ENCODE results near the gene SCARB2.

Gene SCARB2

DNA sequence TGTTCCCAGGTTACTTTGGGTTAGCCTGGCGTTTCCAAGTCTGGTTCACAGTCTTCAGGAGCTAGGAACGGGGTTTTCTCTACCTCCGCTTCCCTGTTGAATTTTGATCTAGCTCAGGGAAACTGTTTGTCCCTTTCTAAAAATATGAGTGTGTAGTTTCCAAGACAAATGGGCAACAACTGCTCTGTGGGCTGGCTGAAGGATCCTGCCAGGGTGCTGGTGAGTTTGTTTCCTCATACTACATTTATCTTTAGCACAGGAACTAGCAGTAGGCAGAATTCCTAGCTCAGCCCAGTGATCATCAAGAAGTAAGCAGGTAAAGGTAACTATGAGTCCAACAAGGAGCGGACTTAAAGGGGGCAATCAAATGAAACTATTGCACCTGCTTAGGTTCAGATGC, 24.6 kb upstream of the SCARB2 start:
- no peak for DNase-seq (ENCODE audit: low spot score)
- TF ChIP-seq, protein P1, sequence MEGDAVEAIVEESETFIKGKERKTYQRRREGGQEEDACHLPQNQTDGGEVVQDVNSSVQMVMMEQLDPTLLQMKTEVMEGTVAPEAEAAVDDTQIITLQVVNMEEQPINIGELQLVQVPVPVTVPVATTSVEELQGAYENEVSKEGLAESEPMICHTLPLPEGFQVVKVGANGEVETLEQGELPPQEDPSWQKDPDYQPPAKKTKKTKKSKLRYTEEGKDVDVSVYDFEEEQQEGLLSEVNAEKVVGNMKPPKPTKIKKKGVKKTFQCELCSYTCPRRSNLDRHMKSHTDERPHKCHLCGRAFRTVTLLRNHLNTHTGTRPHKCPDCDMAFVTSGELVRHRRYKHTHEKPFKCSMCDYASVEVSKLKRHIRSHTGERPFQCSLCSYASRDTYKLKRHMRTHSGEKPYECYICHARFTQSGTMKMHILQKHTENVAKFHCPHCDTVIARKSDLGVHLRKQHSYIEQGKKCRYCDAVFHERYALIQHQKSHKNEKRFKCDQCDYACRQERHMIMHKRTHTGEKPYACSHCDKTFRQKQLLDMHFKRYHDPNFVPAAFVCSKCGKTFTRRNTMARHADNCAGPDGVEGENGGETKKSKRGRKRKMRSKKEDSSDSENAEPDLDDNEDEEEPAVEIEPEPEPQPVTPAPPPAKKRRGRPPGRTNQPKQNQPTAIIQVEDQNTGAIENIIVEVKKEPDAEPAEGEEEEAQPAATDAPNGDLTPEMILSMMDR (IDR thresholded peaks at IDR 0.05; ENCODE audit: extremely low read depth, missing control alignments) = no peak

DNA sequence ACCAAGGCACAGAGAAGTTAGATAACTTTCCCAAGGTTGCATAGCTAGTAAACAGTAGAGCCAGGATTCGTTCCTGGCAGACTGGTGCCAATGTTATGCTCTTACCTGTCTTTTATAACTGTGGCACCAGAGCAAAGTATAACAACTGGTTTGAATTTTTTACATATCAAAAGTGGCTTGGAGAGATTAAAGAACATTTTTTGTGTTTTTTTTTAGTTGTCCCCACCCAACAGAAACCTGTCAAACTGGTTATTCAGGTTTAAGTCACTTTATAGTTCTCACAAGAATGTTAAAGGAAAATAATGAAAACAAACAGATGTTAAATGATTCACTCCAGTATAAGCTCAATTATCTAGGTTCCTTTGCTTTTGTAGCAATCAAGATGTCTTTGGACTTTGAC, 22.3 kb upstream of the SCARB2 start:
- DNase-seq (ENCODE audit: low spot score) = no peak

DNA sequence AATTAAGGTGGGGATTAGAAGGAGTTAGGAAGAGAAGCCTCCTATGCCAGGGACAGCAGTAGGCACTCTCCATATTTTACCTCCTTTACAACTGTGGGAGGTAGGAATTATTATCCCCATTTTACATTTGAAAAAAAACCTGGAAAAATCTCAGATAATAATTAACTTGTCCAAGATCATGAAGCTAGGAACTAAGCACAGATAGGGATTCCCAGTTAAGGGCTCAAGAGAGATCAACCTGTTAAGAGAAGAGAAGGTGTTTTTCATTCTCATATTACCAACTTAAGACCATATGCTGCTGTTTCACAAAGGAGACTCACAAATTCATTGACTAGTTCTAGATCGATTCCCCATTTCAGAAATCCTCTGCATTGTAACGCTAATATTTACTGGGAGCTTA, 21.8 kb upstream of the SCARB2 start:
- TF ChIP-seq, protein P1 (IDR thresholded peaks at IDR 0.05; ENCODE audit: extremely low read depth, missing control alignments) = no peak
- DNase-seq (ENCODE audit: low spot score) = no peak

More for the DNA sequence above, 22.3 kb upstream of the SCARB2 start:
- TF ChIP-seq, protein P1 (IDR thresholded peaks at IDR 0.05; ENCODE audit: extremely low read depth, missing control alignments) = no peak

DNA sequence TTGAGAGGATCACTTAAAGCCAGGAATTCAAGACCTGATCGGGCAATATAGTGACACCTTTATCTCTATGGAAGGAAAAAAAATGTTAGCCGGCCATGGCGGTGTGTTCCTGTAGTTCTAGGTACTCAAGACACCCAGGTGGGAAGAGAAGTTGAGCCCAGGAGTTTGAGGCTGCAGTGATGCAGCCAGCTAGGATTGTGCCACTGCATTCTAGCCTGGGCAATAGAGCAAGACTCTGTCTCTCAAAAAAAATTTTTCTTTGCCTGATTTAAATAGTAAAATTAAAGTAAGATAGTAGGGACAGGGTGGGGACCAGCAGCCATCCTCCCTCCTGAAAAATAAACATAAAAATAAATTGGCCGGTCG, 21.0 kb upstream of the SCARB2 start:
- TF ChIP-seq, protein P1 (IDR thresholded peaks at IDR 0.05; ENCODE audit: extremely low read depth, missing control alignments) = no peak
- DNase-seq (ENCODE audit: low spot score) = no peak

DNA sequence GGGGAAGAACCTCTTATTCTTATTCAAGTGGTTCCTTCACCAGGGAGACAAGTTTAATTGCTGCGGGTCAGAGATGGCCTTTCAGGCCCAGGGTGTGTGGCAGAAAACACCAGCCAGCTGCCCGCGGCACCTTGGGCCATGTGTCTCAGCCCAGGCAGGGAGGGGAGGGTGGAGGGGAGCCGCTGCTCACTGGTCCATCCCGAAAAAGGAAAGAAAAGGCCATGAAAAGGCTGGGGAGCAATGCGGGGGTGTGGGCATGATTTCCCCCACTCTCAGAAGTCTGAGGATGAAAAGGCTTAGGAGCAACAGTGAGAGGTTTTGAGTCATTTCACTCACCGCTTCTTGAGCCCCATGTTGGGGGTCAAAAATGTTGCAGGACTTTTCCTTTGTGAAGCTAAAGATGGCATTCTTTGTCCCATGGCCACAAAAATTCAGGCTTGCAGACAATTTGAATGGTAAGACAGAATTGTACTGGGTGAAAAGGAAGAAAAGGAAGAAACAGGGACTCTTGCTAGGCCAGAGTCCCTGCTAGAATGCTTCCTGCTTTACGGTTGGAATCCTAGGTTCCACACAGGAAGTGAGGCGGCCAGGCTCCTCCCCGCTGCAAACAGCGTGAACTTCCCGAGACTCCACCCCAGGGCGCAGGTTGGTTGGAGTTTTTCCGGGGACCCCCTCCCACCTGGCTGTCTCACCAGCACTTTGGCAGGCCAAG, 20.5 kb upstream of the SCARB2 start:
- no peak for DNase-seq (ENCODE audit: low spot score)
- TF ChIP-seq, protein P1 (IDR thresholded peaks at IDR 0.05; ENCODE audit: extremely low read depth, missing control alignments) = no peak

DNA sequence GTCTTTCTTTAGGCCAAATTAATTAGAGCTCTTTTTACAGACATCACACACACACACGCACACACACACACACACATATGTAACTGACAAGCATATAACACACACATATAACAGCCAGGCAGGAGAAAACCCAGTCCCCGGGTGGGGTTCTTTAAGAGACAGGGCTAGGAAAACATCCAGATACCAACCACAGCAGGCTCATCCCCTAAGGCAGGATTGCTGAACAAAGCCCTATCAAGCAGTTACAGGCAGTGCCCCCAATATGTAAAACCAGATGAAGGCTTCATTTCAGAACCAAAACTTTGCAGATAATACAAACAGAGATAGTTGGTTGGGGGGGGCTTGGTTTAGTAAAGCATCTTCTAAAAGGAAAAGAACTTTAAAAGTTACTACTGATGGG, 19.9 kb upstream of the SCARB2 start:
- no peak for DNase-seq (ENCODE audit: low spot score)
- TF ChIP-seq, protein P1 (IDR thresholded peaks at IDR 0.05; ENCODE audit: extremely low read depth, missing control alignments) = no peak

DNA sequence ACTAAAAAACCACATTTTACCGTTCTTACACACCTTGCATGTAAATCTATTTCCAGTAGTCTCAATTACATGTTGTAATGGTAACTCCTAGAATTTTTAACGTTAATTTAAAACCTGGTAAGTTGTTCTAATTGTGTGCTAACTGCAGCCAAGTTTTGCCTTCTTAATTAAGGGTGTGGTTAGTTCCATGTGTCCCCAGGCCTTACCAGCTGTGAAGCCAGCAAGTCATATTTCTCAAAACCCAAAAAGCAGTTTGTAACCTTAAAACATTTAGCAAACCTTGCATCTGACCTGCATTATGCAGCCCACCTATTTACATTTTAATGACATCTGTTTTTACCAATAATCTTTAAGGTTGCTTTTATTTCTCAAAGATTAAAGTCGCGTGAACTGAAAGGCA, 19.5 kb upstream of the SCARB2 start:
- no peak for DNase-seq (ENCODE audit: low spot score)
- TF ChIP-seq, protein P1 (IDR thresholded peaks at IDR 0.05; ENCODE audit: extremely low read depth, missing control alignments) = no peak
